Kidney (tissue), 22 donors: Measurements from ENCODE around the gene GLOD4. TPM values are rescaled to one million over a fixed set of nuclear protein-coding genes. Genes with fewer than 3 reads are reported as not detected.

ENCODE experiments used
- DNase-seq, 5 donors: peaks; one replicate each; pipeline ENCODE4 v3.0.0-alpha.2; 2013 to 2020
- FAIRE-seq: peaks from 2 replicates; lab custom pipeline; 2012; peaks lifted over from hg19 to GRCh38; lab: Jason Lieb, UNC
- H3K27ac ChIP-seq, 2 donors: one replicate each; pipeline ENCODE4 v1.7.0; 2013; ENCODE audit warnings: low read depth in 2 of 2, low read length in 2 of 2, inconsistent platforms in 1 of 2
- H3K27me3 ChIP-seq: one replicate; pipeline ENCODE4 v1.7.1; 2013; ENCODE audit warnings: low read length, inconsistent platforms; ENCODE audit not compliant: control insufficient read depth, insufficient read depth
- H3K36me3 ChIP-seq, 3 donors: one replicate each; pipeline versions ENCODE4 v1.7.0 to v1.7.1; 2013; ENCODE audit warnings: low read length in 3 of 3, control low read depth in 1 of 3, inconsistent platforms in 1 of 3; ENCODE audit not compliant: insufficient read depth in 3 of 3, control insufficient read depth in 2 of 3
- H3K4me1 ChIP-seq, 3 donors: one replicate each; pipeline versions ENCODE4 v1.7.0 to v1.7.1; 2013; ENCODE audit warnings: low read length in 3 of 3, inconsistent platforms in 1 of 3, low read depth in 1 of 3; ENCODE audit not compliant: control insufficient read depth in 2 of 3, insufficient read depth in 2 of 3
- H3K4me3 ChIP-seq, 3 donors: one replicate each; pipeline versions ENCODE4 v1.7.0 to v1.8.1; 2013; ENCODE audit warnings: low read length in 3 of 3, control low read depth in 1 of 3, inconsistent platforms in 1 of 3
- H3K9ac ChIP-seq, 3 donors: one replicate each; pipeline versions ENCODE4 v1.7.0 to v1.7.1; 2013; ENCODE audit warnings: low read length in 3 of 3, control low read depth in 1 of 3, inconsistent platforms in 1 of 3
- H3K9me3 ChIP-seq, 3 donors: one replicate each; pipeline versions ENCODE4 v1.7.0 to v1.7.1; 2013; ENCODE audit warnings: low read length in 3 of 3, control low read depth in 1 of 3, inconsistent platforms in 1 of 3; ENCODE audit not compliant: control insufficient read depth in 2 of 3, insufficient read depth in 1 of 3
- intact Hi-C: fragments of 100-400 bp; cut with DNase I; formaldehyde crosslinking; loops from one replicate; pipeline ENCODE4 v1.11.1; 2022
- long read RNA-seq, 10 donors: library from polyadenylated mRNA in 1 of 10; unstranded in 1 of 10; transcript quantifications; one replicate each; pipeline ENCODE4 v2.0.0 and lab custom pipeline, GENCODE V29; 2021 to 2026
- polyA plus RNA-seq: library from polyadenylated mRNA; stranded (reverse); fragments of 350-450 nt; fragmentation: Illumina TruSeq; extraction: RNeasy Lipid Tissue Mini Kit (QIAGEN cat#74804); gene quantifications from one replicate; pipeline ENCODE4 v1.2.3, GENCODE V29; 2014; ENCODE audit warnings: low read depth, low replicate concordance; ENCODE audit not compliant: insufficient read depth
- total RNA-seq: library from RNA; stranded (reverse); fragmentation: NEBNext Ultra II Directional; extraction: Animal tissue kit (Norgen Biotek cat#: 25700); gene quantifications from one replicate; pipeline ENCODE4 v1.2.1, GENCODE V29; 2021
- TF ChIP-seq, protein P1 (sequence below): IDR thresholded peaks from 3 replicates; pipeline ENCODE4 v1.5.1; 2012; ENCODE audit warnings: mild to moderate bottlenecking, moderate library complexity, borderline replicate concordance; ENCODE audit not compliant: insufficient read depth; ENCODE audit errors: extremely low read depth
- donor health status: control.
- donor health status: control.
- donor health status: control.
- donor health status: control.
- donor health status: control.
- donor health status: DM: yes; HTN: yes; CAD: no.
- donor health status: Normal renal cell carcinoma (clear cell type).

Gene GLOD4, protein sequence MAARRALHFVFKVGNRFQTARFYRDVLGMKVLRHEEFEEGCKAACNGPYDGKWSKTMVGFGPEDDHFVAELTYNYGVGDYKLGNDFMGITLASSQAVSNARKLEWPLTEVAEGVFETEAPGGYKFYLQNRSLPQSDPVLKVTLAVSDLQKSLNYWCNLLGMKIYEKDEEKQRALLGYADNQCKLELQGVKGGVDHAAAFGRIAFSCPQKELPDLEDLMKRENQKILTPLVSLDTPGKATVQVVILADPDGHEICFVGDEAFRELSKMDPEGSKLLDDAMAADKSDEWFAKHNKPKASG
- total RNA-seq (70.6 TPM), polyA plus RNA-seq (90.8 TPM)
- long read RNA-seq, donor 1, transcript GLOD4-202 (9 exons, 2,059 nt), result major isoform, 17 of 69 reads
- long read RNA-seq, donor 1, partial matches to known transcripts, result 44 of 69 reads
- long read RNA-seq, donor 1, other reads (novel, unspliced or antisense), result 6 of 69 reads
- long read RNA-seq, donor 2, transcript GLOD4-202 (9 exons, 2,059 nt), result major isoform, 28 of 50 reads
- long read RNA-seq, donor 2, partial matches to known transcripts, result 8 of 50 reads
- long read RNA-seq, donor 2, other reads (novel, unspliced or antisense), result 10 of 50 reads
- long read RNA-seq, donor 3, transcript GLOD4-202 (9 exons, 2,059 nt), result major isoform, 42 of 109 reads
- long read RNA-seq, donor 3, partial matches to known transcripts, result 54 of 109 reads
- long read RNA-seq, donor 3, other reads (novel, unspliced or antisense), result 11 of 109 reads
- long read RNA-seq, donor 4, transcript GLOD4-202 (9 exons, 2,059 nt), result major isoform, 33 of 34 reads
- long read RNA-seq, donor 4, partial matches to known transcripts, result 0 of 34 reads
- long read RNA-seq, donor 4, other reads (novel, unspliced or antisense), result 0 of 34 reads
- long read RNA-seq, donor 5, partial matches to known transcripts, result 0 of 2 reads
- long read RNA-seq, donor 5, other reads (novel, unspliced or antisense), result 0 of 2 reads
- long read RNA-seq, donor 6, transcript GLOD4-202 (9 exons, 2,059 nt), result major isoform, 57 of 106 reads
- long read RNA-seq, donor 6, partial matches to known transcripts, result 46 of 106 reads
- long read RNA-seq, donor 6, other reads (novel, unspliced or antisense), result 0 of 106 reads
- long read RNA-seq, donor 7, transcript GLOD4-202 (9 exons, 2,059 nt), result major isoform, 68 of 78 reads
- long read RNA-seq, donor 7, partial matches to known transcripts, result 4 of 78 reads
- long read RNA-seq, donor 7, other reads (novel, unspliced or antisense), result 4 of 78 reads
- long read RNA-seq, donor 8, transcript GLOD4-202 (9 exons, 2,059 nt), result major isoform, 29 of 87 reads
- long read RNA-seq, donor 8, partial matches to known transcripts, result 50 of 87 reads
- long read RNA-seq, donor 8, other reads (novel, unspliced or antisense), result 8 of 87 reads
- long read RNA-seq, donor 9, transcript GLOD4-202 (9 exons, 2,059 nt), result major isoform, 6 of 12 reads
- long read RNA-seq, donor 9, partial matches to known transcripts, result 6 of 12 reads
- long read RNA-seq, donor 9, other reads (novel, unspliced or antisense), result 0 of 12 reads
- long read RNA-seq, donor 10, transcript GLOD4-202 (9 exons, 2,059 nt), result major isoform, 27 of 52 reads
- long read RNA-seq, donor 10, partial matches to known transcripts, result 19 of 52 reads
- long read RNA-seq, donor 10, other reads (novel, unspliced or antisense), result 5 of 52 reads

DNA sequence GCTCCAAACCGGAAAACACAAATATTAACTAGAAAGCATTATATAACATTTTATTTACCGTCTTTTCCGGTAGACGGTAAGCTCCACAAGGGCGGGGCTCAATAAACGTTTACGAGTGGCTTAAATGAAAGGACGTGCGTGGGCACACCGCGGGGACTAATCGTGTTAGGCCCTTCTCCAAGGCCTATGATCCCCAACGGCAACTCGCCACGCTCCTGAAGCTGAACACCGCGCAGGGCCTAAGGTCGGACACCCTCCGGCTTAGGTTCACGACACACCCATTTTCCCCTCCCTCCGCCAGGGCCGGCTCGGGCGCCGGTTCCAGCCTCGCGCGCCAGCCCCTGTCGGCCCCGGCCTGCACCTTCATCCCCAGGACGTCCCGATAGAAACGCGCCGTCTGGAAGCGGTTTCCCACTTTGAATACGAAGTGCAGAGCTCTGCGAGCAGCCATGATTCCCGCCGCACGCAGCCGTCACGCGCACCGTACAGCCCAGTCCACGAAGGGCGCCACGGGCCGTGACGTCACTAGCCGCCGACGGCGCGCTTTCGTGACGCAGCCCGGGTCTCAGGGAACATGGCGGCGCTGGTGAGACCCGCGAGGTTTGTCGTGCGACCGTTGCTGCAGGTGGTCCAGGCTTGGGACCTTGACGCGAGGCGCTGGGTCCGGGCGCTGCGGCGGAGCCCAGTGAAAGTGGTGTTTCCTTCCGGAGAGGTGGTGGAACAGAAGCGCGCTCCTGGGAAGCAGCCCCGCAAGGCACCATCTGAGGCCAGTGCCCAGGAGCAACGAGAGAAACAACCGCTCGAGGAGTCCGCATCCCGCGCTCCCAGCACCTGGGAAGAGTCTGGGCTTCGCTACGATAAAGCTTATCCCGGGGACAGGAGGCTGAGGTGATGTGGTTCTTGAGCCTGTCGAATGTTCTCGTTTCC is at the start of gene GLOD4, which contains the start of gene MRM3:
Gene GLOD4 (minus strand): TSS at position 476 of the 927 bp plus-strand sequence. CDS start 25 bp downstream, at position 451.
Gene MRM3 (plus strand): TSS at position 549 of the 927 bp plus-strand sequence. CDS start 26 bp downstream, at position 575.
- intact Hi-C loops, result no loop called here
- FAIRE-seq, result no peak

DNA sequence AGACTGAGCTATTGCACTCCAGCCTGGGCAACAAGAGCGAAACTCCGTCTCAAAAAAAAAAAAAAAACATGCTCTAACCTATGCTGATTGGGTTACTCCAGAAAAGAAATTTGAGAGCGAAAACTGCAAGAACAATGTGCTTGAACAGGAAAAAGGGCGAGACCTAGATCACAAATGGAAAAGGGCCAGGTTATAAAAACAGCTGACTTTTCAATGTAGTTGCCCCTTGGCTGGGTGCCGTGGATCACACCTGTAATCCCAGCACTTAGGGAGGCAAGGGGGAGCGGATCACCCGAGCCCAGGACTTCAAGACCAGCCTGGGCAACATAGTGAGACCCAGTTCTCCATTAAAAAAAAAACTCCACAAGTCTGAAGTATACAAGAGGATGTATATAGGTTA is 48.9 kb upstream of the GLOD4 start:
- no peak for FAIRE-seq
- intact Hi-C loops, result no loop called here
- Histone ChIP-seq H3K36me3 (no peaks in the 10 kb centered on the region), H3K9me3 (no peaks in the 10 kb centered on the region), H3K27ac (no peak overlapping the region), H3K9ac (no peak overlapping the region), H3K27me3 (no peaks in the 10 kb centered on the region), H3K4me1 (no peaks in the 10 kb centered on the region), H3K4me3 (no peak overlapping the region)
- TF ChIP-seq, protein P1, sequence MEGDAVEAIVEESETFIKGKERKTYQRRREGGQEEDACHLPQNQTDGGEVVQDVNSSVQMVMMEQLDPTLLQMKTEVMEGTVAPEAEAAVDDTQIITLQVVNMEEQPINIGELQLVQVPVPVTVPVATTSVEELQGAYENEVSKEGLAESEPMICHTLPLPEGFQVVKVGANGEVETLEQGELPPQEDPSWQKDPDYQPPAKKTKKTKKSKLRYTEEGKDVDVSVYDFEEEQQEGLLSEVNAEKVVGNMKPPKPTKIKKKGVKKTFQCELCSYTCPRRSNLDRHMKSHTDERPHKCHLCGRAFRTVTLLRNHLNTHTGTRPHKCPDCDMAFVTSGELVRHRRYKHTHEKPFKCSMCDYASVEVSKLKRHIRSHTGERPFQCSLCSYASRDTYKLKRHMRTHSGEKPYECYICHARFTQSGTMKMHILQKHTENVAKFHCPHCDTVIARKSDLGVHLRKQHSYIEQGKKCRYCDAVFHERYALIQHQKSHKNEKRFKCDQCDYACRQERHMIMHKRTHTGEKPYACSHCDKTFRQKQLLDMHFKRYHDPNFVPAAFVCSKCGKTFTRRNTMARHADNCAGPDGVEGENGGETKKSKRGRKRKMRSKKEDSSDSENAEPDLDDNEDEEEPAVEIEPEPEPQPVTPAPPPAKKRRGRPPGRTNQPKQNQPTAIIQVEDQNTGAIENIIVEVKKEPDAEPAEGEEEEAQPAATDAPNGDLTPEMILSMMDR, result no peak
- DNase-seq, result no peak

More for the DNA sequence above, at the start of gene GLOD4, which contains the start of gene MRM3:
- Histone ChIP-seq H3K4me1 (peaks cover 2 to 14% (median 4%) of the 10 kb centered on the region in 3 donors), H3K36me3 (peaks cover 6 to 14% (median 9%) of the 10 kb centered on the region in 3 donors), H3K4me3 (peak within 1 kb of the TSS; percentile 98 to 99 (median 99)), H3K27ac (peak within 1 kb of the TSS; percentile 71 to 87), H3K27me3 (no peaks in the 10 kb centered on the region), H3K9ac (peak within 1 kb of the TSS; percentile 96), H3K9me3 (no peaks in the 10 kb centered on the region)
- TF ChIP-seq, protein P1, result peak; percentile 16
- peak; percentile 94 to 97 (median 96) for DNase-seq
